HG03558 (cell line): Measurements from ENCODE around the gene ASXL2.

Experiments used
- ATAC-seq: cut with Tn5 transposase; IDR thresholded peaks from one replicate; pipeline ENCODE4 v1.9.1; 2021; ENCODE audit warnings: moderate number of reproducible peaks; ENCODE audit not compliant: unreplicated experiment; ENCODE audit errors: extremely low read depth

Gene ASXL2

DNA sequence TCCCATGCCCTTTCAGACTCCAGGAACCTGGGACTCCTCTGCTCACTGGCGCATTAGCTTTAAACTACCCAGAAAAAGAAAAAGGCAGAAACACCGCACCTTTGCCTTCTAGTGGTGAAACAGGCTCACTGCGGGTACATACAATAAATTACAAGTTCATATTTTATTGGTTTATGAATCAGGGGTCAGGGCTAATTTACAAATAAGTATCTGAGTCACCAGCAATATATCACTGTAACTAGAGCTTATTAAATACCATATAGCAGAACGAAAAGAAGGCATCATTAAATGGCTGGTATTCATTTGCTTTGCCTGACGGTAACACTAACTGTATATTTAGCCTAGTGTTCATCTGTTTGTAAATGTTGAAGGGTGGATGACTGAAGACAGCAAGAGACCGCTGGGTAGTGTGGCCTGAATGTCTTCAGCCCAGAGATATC, 178.0 kb downstream of the ASXL2 start:
- no peak for ATAC-seq

GRCh38 chr2:25699216-25699615, 179.1 kb downstream of the ASXL2 start:
- no peak for ATAC-seq

GRCh38 chr2:25698752-25699151, 179.5 kb downstream of the ASXL2 start:
- no peak for ATAC-seq

DNA sequence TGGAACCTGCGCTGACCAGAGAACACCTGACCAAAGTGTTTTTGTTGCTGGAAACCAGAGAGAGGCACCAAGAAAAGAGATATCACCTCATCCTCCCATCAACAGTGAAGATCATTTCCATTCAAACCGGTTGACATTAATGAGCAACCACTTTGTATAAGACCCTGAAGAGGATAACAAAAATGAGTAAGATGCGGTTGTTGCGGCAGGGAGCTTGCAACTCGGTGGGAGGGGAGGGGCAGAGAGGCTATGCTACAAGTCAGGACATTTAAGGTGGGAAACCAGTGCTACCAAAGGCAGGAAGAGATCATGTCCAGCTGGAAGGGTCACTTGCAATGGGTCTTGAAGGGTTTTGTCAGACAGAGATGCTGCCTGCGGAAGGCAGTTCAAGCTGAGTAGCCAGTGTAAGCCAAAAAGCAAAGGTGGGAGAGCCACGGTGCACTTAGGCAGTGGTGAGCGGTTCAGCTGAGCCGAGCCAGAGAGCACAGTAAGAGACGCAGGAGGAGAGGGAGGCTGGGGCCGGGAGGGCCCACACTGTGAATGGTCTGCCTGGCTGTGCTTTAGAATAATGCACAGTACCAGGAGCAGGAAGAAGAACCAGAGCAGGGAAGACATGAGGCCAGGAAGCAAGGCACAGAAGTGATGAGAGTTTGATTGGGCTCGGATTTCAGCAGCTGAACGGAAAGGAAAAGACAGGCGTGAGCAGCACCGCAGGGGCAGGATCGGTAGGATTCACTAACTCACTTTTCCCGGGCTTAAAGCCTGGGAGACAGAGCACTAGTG, 180.5 kb downstream of the ASXL2 start:
- no peak for ATAC-seq

GRCh38 chr2:25692737-25693445, 185.4 kb downstream of the ASXL2 start:
- no peak for ATAC-seq

DNA sequence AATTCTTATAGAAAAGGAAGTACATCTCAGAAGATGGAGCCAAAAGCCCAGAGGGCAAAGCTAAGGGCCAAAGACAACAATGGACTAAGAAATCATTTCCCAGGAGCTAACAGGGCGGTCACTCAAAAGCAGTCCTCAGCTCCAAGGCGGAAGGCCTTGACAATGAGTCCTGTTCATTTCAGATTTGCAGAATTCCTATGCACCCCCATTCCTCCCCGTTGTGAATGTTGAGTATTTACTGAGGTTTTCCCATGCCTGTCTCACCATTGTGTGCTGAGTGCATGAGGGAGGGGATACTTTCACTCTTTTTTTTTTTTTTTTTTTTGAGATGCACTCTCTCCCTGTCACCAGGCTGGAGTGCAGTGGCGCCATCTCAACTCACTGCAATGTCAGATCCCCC, 186.1 kb downstream of the ASXL2 start:
- no peak for ATAC-seq

- ATAC-seq = no peak
These were observed 188.2 kb downstream of the ASXL2 start for GRCh38 chr2:25690058-25690457.

DNA sequence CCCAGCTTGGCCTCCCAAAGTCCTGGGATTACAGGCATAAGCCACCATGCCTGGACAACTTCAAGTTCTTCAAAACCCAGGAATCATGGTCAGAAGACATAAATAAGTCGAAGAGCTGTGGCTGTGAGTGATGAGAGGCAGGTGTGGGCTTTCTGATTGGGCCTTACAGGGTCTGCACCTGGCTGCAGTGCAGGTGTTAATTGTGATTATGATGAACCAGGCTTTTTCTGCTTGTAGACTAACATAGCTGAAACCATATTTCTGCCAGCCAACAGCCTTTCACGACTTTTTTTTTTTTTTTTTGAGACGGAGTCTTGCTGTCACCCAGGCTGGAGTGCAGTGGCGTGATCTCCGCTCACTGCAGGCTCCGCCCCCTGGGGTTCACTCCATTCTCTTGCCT, 190.1 kb downstream of the ASXL2 start:
- no peak for ATAC-seq

DNA sequence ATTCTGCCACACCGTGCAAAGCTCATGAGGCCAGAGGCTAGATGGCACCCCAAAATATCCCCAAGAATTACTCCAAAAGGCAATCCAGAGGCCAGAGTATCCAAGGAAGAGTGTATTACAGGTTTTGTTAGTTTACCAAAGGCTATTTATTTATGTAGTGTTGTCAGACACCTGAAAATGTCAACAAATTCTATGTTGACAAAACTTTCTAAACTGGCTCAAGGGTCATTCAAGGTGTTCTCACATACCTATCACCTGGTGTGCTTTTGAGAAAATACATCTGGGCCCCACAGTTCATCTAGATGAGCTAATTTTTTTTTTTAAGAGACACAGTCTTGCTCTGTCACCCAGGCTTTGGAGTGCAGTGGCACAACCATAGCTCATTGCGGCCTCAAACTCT, 192.5 kb downstream of the ASXL2 start:
- ATAC-seq = no peak

DNA sequence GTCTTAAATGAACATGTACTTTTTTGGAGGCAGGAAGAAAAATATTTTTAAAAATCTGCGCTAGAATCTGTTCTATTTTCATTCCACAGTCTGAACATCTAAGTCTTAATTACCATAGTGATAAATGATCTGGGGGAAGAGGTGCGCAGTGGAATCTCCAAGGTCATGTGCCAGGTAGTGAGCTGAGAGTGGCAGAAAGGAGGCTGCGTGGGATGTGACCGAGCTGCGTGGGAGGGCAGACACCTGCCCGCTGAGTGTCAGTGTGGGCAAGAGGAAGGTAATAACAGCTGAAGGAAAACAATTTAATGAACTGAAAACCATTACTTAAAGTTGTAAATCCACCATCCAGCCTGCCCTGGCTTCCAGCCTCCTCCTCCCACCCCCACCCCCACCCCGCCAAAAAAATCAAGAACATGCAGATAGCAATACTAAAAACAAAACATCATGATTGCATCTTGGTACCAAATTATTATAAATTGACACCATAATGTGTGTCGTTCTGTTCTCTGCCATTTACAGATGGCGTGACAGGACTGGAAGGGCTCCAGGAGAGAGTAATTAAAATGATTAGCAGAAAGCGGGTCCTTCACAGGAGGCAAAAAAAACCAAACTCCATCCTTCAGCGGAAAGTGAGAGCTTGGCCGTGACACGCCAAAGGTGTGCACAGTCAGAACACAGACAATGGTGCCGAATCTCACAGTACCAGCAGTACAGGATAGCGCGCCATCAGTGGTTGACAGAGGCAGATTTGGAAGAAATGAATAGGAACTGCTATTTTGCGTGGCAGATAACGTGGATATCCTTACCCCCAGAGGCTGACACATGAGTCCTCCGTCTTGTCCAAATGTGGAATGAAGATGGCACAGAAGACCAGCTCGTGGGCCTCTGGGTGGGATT, 193.5 kb downstream of the ASXL2 start:
- no peak for ATAC-seq
